Fibroblast of mammary gland (primary cell): Measurements from ENCODE around the gene TRAK1.

Experiments
- DNase-seq: peaks from one replicate; pipeline ENCODE4 v3.0.0-alpha.2; 2010; ENCODE audit warnings: low read depth
- H3K4me3 ChIP-seq: 2 replicates; pipeline ENCODE4 v1.5.1; 2011; ENCODE audit warnings: low read depth, mild to moderate bottlenecking, low read length, moderate library complexity; ENCODE audit not compliant: control insufficient read depth
- TF ChIP-seq, protein P1 (sequence below): conservative IDR thresholded peaks from 2 replicates; pipeline ENCODE4 v1.5.1; 2011; ENCODE audit warnings: low read depth, low read length, inconsistent platforms; ENCODE audit not compliant: control insufficient read depth, insufficient read depth

TRAK1 gene

DNA sequence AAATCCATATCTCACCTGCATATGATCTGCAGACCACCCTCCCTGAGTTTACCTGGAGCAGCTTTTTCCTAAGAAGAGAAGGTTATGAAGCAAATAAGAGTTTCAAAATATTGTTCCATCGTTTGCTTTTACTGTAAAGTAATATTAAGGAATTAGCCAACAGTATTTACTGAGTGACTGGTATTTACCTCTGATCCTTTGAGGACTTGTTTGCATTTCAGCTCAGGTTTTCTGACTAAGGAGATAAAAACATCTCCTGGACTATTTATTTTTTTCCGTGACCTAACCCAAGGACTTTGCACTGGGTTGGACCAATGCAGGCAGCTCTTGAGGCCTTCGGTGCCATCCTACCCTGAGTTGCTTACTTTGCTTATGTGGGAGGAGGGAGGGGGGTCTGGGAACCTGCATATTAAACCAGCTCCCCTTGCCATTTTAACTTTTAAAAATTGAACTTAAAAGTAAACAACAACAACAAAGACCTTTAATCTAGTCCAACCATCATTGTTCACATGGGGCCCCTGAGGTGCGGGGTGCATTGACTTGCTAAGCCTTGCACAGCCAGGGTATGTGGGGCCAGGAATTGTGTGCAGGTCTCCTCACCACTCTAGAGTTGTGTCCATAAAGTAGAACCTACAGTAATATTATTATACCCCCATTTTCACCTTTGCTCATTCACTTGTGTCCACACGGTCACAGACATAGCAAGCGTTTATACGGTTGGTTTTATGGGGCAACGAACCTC lies 39.3 kb downstream of the TRAK1 start:
- no peak overlapping the region for H3K4me3 ChIP-seq
- no peak for DNase-seq
- TF ChIP-seq, protein P1, sequence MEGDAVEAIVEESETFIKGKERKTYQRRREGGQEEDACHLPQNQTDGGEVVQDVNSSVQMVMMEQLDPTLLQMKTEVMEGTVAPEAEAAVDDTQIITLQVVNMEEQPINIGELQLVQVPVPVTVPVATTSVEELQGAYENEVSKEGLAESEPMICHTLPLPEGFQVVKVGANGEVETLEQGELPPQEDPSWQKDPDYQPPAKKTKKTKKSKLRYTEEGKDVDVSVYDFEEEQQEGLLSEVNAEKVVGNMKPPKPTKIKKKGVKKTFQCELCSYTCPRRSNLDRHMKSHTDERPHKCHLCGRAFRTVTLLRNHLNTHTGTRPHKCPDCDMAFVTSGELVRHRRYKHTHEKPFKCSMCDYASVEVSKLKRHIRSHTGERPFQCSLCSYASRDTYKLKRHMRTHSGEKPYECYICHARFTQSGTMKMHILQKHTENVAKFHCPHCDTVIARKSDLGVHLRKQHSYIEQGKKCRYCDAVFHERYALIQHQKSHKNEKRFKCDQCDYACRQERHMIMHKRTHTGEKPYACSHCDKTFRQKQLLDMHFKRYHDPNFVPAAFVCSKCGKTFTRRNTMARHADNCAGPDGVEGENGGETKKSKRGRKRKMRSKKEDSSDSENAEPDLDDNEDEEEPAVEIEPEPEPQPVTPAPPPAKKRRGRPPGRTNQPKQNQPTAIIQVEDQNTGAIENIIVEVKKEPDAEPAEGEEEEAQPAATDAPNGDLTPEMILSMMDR: no peak

DNA sequence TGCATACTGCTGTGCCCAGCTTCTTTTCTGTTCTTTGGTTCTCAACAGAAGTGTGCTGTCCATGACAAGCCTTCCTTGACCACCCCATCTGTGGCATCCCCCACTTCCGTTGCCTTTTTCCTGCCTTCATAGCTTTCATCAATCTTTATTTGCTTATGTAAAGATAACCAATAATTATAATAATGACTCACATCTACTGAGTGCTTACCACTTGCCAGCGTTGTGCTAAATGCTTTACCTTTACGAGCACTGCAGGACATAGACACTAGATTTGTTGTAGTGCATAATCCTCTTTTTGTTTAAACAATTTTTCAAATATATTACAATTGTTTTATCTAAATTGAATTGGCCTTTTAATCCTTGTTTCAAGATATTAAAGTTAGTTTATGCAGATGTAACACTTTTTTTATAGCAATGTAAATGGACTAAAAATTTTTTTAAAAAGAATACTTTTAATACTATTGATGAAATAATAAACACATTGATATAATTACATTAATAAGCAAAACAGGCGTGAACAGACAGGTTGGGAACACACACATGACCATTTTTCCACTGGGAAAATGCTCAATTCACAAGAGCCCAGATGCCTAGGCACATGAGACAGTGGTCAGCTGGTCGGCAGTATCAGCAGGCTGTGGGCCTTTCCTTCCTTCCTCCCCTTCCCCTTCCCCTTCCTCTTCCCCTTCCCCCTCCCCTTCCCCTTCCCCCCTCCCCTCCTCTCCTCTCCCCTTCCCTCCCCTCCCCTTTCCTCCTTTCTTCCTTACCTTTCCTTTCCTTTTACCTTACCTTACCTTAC lies 42.5 kb downstream of the TRAK1 start:
- DNase-seq: no peak
- no peak overlapping the region for H3K4me3 ChIP-seq
- TF ChIP-seq, protein P1: no peak

GRCh38 chr3:42134867-42135464 lies 43.8 kb downstream of the TRAK1 start:
- TF ChIP-seq, protein P1: no peak
- DNase-seq: no peak
- H3K4me3 ChIP-seq: no peak overlapping the region

GRCh38 chr3:42139621-42140453 lies 48.7 kb downstream of the TRAK1 start:
- no peak overlapping the region for H3K4me3 ChIP-seq
- TF ChIP-seq, protein P1: no peak

GRCh38 chr3:42140665-42141203 lies 49.6 kb downstream of the TRAK1 start:
- TF ChIP-seq, protein P1: no peak
- no peak overlapping the region for H3K4me3 ChIP-seq
- no peak for DNase-seq

More at GRCh38 chr3:42139621-42140453, 48.7 kb downstream of the TRAK1 start:
- DNase-seq: no peak

DNA sequence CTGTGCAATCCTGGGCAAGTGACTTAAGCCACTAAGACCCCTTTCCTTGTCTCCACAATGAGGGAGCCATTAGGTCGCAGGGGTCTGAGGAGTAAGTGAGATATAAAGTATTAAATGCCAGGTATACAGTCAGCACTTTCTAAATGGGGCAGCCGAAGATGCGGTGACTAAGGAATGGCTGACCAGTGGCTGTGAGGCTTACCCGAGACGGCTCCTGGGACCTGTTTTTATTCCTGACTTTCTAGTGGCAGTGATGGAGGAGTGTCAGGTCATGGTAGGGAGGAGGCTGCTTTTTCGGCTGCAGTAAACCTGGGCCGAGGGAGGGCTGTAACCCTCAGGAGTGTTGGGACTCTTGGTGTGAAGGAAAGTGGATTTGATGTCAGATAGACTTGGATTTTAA lies 52.3 kb downstream of the TRAK1 start:
- no peak for DNase-seq
- H3K4me3 ChIP-seq: no peak overlapping the region
- TF ChIP-seq, protein P1: no peak
